GM23338 (cell line): Measurements from ENCODE around the gene SUSD1. TPM values are rescaled to one million over a fixed set of nuclear protein-coding genes. Genes with fewer than 3 reads are reported as not detected.

ENCODE experiments used
- ATAC-seq: fragments of 200-7000 bp; cut with Tn5 transposase; 3 replicates; pipeline ENCODE4 v1.9.1; 2020
- DNase-seq: peaks from one replicate; pipeline ENCODE4 v3.0.0-alpha.2; 2015; ENCODE audit warnings: low spot score
- H2AFZ ChIP-seq: fragments of 200-600 bp; sonication (generic); 2 replicates; pipeline ENCODE4 v1.8.0; 2016; ENCODE audit warnings: antibody characterized with exemption, mild to moderate bottlenecking, moderate library complexity
- H3F3A ChIP-seq: fragments of 200-600 bp; sonication (generic); replicated peaks from 2 replicates; pipeline ENCODE4 v1.8.0; 2017; ENCODE audit warnings: antibody characterized with exemption, mixed run types, low read depth
- H3K27ac ChIP-seq: fragments of 200-600 bp; sonication (generic); 2 replicates; pipeline ENCODE4 v1.6.1; 2016; ENCODE audit warnings: low read depth
- H3K27me3 ChIP-seq: fragments of 200-600 bp; sonication (generic); 2 replicates; pipeline ENCODE4 v1.8.0; 2016; ENCODE audit warnings: mild to moderate bottlenecking, mixed run types, moderate library complexity; ENCODE audit not compliant: insufficient read depth
- H3K36me3 ChIP-seq: fragments of 200-600 bp; sonication (generic); 2 replicates; pipeline ENCODE4 v1.8.0; 2016; ENCODE audit warnings: mild to moderate bottlenecking; ENCODE audit not compliant: insufficient read depth
- H3K4me1 ChIP-seq: fragments of 200-600 bp; sonication (generic); 2 replicates; pipeline ENCODE4 v1.8.0; 2016; ENCODE audit warnings: mild to moderate bottlenecking, moderate library complexity; ENCODE audit not compliant: insufficient read depth
- H3K4me2 ChIP-seq: fragments of 200-600 bp; sonication (generic); 2 replicates; pipeline ENCODE4 v1.7.1; 2017; ENCODE audit warnings: mixed run types
- H3K4me3 ChIP-seq: fragments of 200-600 bp; sonication (generic); 2 replicates; pipeline ENCODE4 v1.6.1; 2016; ENCODE audit warnings: mixed run types
- H3K79me2 ChIP-seq: fragments of 200-600 bp; sonication (generic); replicated peaks from 2 replicates; pipeline ENCODE4 v1.8.0; 2017; ENCODE audit warnings: mild to moderate bottlenecking; ENCODE audit not compliant: insufficient read depth
- H3K9me2 ChIP-seq: fragments of 200-600 bp; sonication (generic); 2 replicates; pipeline ENCODE4 v1.8.0; 2017; ENCODE audit not compliant: insufficient read depth
- H4K20me1 ChIP-seq: fragments of 200-600 bp; sonication (generic); replicated peaks from 2 replicates; pipeline ENCODE4 v1.8.0; 2017; ENCODE audit warnings: mild to moderate bottlenecking; ENCODE audit not compliant: insufficient read depth
- H3K27ac Mint-ChIP-seq: 2 replicates; pipeline ENCODE4 v1.8.0; 2020; ENCODE audit warnings: inconsistent platforms, mild to moderate bottlenecking, moderate library complexity, mixed read lengths
- H3K27me3 Mint-ChIP-seq: 3 replicates; pipeline ENCODE4 v1.8.0; 2022; ENCODE audit warnings: low read depth, mild to moderate bottlenecking, moderate library complexity, mixed read lengths, inconsistent platforms; ENCODE audit not compliant: insufficient read depth, poor library complexity
- H3K36me3 Mint-ChIP-seq: 3 replicates; pipeline ENCODE4 v1.8.0; 2021; ENCODE audit warnings: low read depth, mild to moderate bottlenecking, inconsistent platforms, moderate library complexity, mixed read lengths
- H3K4me1 Mint-ChIP-seq: 3 replicates; pipeline ENCODE4 v1.8.0; 2020; ENCODE audit warnings: mild to moderate bottlenecking, inconsistent platforms, mixed read lengths
- H3K4me3 Mint-ChIP-seq: 3 replicates; pipeline ENCODE4 v1.8.0; 2021; ENCODE audit warnings: moderate library complexity, mild to moderate bottlenecking, inconsistent platforms, mixed read lengths
- H3K9me3 Mint-ChIP-seq: 3 replicates; pipeline ENCODE4 v1.8.0; 2020; ENCODE audit warnings: moderate library complexity, mild to moderate bottlenecking, inconsistent platforms, mixed read lengths
- REST ChIP-seq: IDR thresholded peaks from one replicate; pipeline ENCODE4 v1.6.1; 2018; ENCODE audit warnings: antibody characterized with exemption; ENCODE audit not compliant: unreplicated experiment
- STAT1 ChIP-seq: IDR thresholded peaks from one replicate; pipeline ENCODE4 v1.6.1; 2016; ENCODE audit warnings: antibody characterized with exemption; ENCODE audit not compliant: unreplicated experiment
- ZNF462 ChIP-seq: fragments of 250-450 bp; sonication (Bioruptor Pico); IDR thresholded peaks from 2 replicates; pipeline ENCODE4 v1.5.0; 2020; ENCODE audit warnings: mild to moderate bottlenecking, moderate library complexity
- polyA plus RNA-seq: library from polyadenylated mRNA; unstranded; fragments of >200 nt; fragmentation: Nextera tagmentation; extraction: Ambion mirVana; gene quantifications from 2 replicates; pipeline ENCODE4 v1.2.1, GENCODE V29; 2016
- total RNA-seq: library from RNA; depleted of rRNA; stranded (reverse); fragments of >200 nt; shearing (Covaris generic); gene quantifications from 2 replicates; pipeline ENCODE4 v1.2.3, GENCODE V29; 2014

Gene SUSD1
- total and polyA plus RNA-seq, 2 experiments from 2014 or later: 1.2 to 6.4 TPM

- no peak for TF ChIP-seq ZNF462
- no peak for TF ChIP-seq STAT1
Measured at GRCh38 chr9:112010537-112010936, 164.6 kb downstream of the SUSD1 start (continued).

- Mint-ChIP-seq H3K27me3 (no peaks in the 10 kb centered on the region), H3K4me1 (peaks cover 7% of the 10 kb centered on the region; the same call in 1 of the 3 replicates), H3K9me3 (no peaks in the 10 kb centered on the region), H3K27ac (no peak overlapping the region), H3K36me3 (no peaks in the 10 kb centered on the region), H3K4me3 (no peak overlapping the region)
- Histone ChIP-seq H3K79me2 (no peaks in the 10 kb centered on the region), H3K4me2 (no peak overlapping the region), H3K4me3 (no peak overlapping the region), H3K27me3 (no peaks in the 10 kb centered on the region), H3F3A (no peaks in the 10 kb centered on the region), H3K9me2 (no peaks in the 10 kb centered on the region), H3K36me3 (no peaks in the 10 kb centered on the region), H3K4me1 (no peaks in the 10 kb centered on the region), H2AFZ (no peak overlapping the region), H3K27ac (no peak overlapping the region), H4K20me1 (no peaks in the 10 kb centered on the region)
- no peak for DNase-seq
- ATAC-seq: no peak
- no peak for TF ChIP-seq STAT1
- TF ChIP-seq REST: no peak
Measured at GRCh38 chr9:112009656-112010055, 165.4 kb downstream of the SUSD1 start.
